ENCODE measurements around the gene CDC25B.

- no peak for TF ChIP-seq FOSL1 (IDR thresholded peaks at IDR 0.05; ENCODE audit: low read depth)
- no peak for TF ChIP-seq EZH2phosphoT487 (IDR thresholded peaks at IDR 0.05; ENCODE audit: borderline replicate concordance)
Measured at GRCh38 chr20:3749087-3749688, 46.9 kb upstream of the CDC25B start.

Measured in HCT116 (cell line).